A549 (cell line): ENCODE data around the gene KCTD5.
"Not testable (repeated sequence)": the region's sequence is repeated elsewhere in the genome, so short reads cannot be mapped to it uniquely, and the experiment has no call there.

Experiments
- BHLHE40 ChIP-seq: IDR thresholded peaks from 2 replicates; pipeline ENCODE4 v1.6.1; 2012; ENCODE audit warnings: low read depth, low read length, inconsistent platforms
- CTCF ChIP-seq: fragments of >200 bp; sonication (Bioruptor Twin); formaldehyde crosslinking; IDR thresholded peaks from 3 replicates; pipeline ENCODE4 v1.5.1; 2016
- ELK1 ChIP-seq: fragments of 150-350 bp; IDR thresholded peaks from 2 replicates; pipeline ENCODE4 v1.6.1; 2014; ENCODE audit warnings: low read depth, mild to moderate bottlenecking, low read length
- HOXA7 ChIP-seq: fragments of 250-450 bp; sonication (Bioruptor Pico); IDR thresholded peaks from 2 replicates; pipeline ENCODE4 v1.5.0; 2020; ENCODE audit warnings: mild to moderate bottlenecking, moderate library complexity
- JUN ChIP-seq, 2 experiments: fragments of >200 bp; sonication (Bioruptor Twin); formaldehyde crosslinking; IDR thresholded peaks; 2 replicates in 1 of 2; 3 replicates in 1 of 2; pipeline ENCODE4 v1.6.1; 2016 to 2017
- KDM5A ChIP-seq: fragments of 200-600 bp; sonication (generic); IDR thresholded peaks from 2 replicates; pipeline ENCODE4 v1.6.1; 2016; ENCODE audit warnings: antibody characterized with exemption, mild to moderate bottlenecking
- NR3C1 ChIP-seq: fragments of >200 bp; sonication (Bioruptor Twin); formaldehyde crosslinking; IDR thresholded peaks from 3 replicates; pipeline ENCODE4 v1.6.1; 2017
- POLR2A ChIP-seq: IDR thresholded peaks from 2 replicates; pipeline ENCODE4 v1.6.1; 2012; ENCODE audit warnings: mild to moderate bottlenecking, low read length
- USF2 ChIP-seq: fragments of 450-650 bp; IDR thresholded peaks from 2 replicates; pipeline ENCODE4 v1.6.1; 2014; ENCODE audit warnings: antibody characterized with exemption

GRCh38 chr16:2642561-2642960 lies 39.8 kb upstream of the KCTD5 start:
- TF ChIP-seq NR3C1; HOXA7 (CRISPR knock-in tag); ELK1; POLR2A; USF2; BHLHE40; KDM5A; JUN (IDR thresholded peaks at IDR 0.05); CTCF: not testable (repeated sequence)
